Loucy (cell line): ENCODE data around the gene CBLN3.
A peak's percentile ranks its signal among the peaks of the same experiment; 100 is the strongest.
"Not testable (repeated sequence)": the region's sequence is repeated elsewhere in the genome, so short reads cannot be mapped to it uniquely, and the experiment has no call there.

Experiments
- H2AFZ ChIP-seq: fragments of 200-600 bp; sonication (generic); 2 replicates; pipeline ENCODE4 v1.6.0; 2016; ENCODE audit warnings: antibody characterized with exemption, mild to moderate bottlenecking, low read length, moderate library complexity
- H3F3A ChIP-seq: fragments of 200-600 bp; 2 replicates; pipeline ENCODE4 v1.6.0; 2016; ENCODE audit warnings: antibody characterized with exemption, low read depth, mild to moderate bottlenecking
- H3K27me3 ChIP-seq: fragments of 200-600 bp; sonication (generic); 2 replicates; pipeline ENCODE4 v1.6.1; 2014; ENCODE audit warnings: low read length, mild to moderate bottlenecking; ENCODE audit not compliant: insufficient read depth, poor library complexity, severe bottlenecking
- H3K36me3 ChIP-seq: fragments of 200-600 bp; sonication (generic); 2 replicates; pipeline ENCODE4 v1.6.1; 2016; ENCODE audit warnings: low read length; ENCODE audit not compliant: insufficient read depth
- H3K4me1 ChIP-seq: fragments of 200-600 bp; sonication (generic); 2 replicates; pipeline ENCODE4 v1.5.1; 2014; ENCODE audit warnings: low read length, mild to moderate bottlenecking; ENCODE audit not compliant: insufficient read depth, poor library complexity, severe bottlenecking
- H3K4me2 ChIP-seq: fragments of 200-600 bp; sonication (generic); 2 replicates; pipeline ENCODE4 v1.6.0; 2014; ENCODE audit warnings: antibody characterized with exemption, low read length, low read depth, mild to moderate bottlenecking; ENCODE audit not compliant: poor library complexity, severe bottlenecking
- H3K4me3 ChIP-seq: fragments of 200-600 bp; sonication (generic); 2 replicates; pipeline ENCODE4 v1.5.1; 2014; ENCODE audit warnings: low read length, mild to moderate bottlenecking, mixed read lengths; ENCODE audit not compliant: poor library complexity, severe bottlenecking
- H3K79me2 ChIP-seq: fragments of 200-600 bp; sonication (generic); 2 replicates; pipeline ENCODE4 v1.6.1; 2014; ENCODE audit warnings: low read length; ENCODE audit not compliant: insufficient read depth
- H3K9ac ChIP-seq: fragments of 200-600 bp; sonication (generic); 2 replicates; pipeline ENCODE4 v1.6.0; 2014; ENCODE audit warnings: mild to moderate bottlenecking, low read depth, low read length, moderate library complexity; ENCODE audit not compliant: poor library complexity, severe bottlenecking
- H3K9me2 ChIP-seq: fragments of 200-600 bp; sonication (generic); replicated peaks from 2 replicates; pipeline ENCODE4 v1.6.1; 2016; ENCODE audit warnings: low read depth, low read length, mixed read lengths
- H3K9me3 ChIP-seq: fragments of 200-600 bp; sonication (generic); 2 replicates; pipeline ENCODE4 v1.6.1; 2014; ENCODE audit warnings: mild to moderate bottlenecking, antibody characterized with exemption, low read length, low read depth; ENCODE audit not compliant: insufficient read depth
- H4K20me1 ChIP-seq: fragments of 200-600 bp; sonication (generic); 2 replicates; pipeline ENCODE4 v1.6.0; 2014; ENCODE audit warnings: antibody characterized with exemption, low read length, mild to moderate bottlenecking; ENCODE audit not compliant: insufficient read depth, poor library complexity, severe bottlenecking
- EZH2phosphoT487 ChIP-seq: fragments of 200-600 bp; IDR thresholded peaks from 2 replicates; pipeline ENCODE4 v1.6.1; 2018; ENCODE audit warnings: antibody characterized with exemption, mild to moderate bottlenecking, moderate library complexity, borderline replicate concordance
- TF ChIP-seq, protein P1 (sequence below): fragments of 200-600 bp; sonication (generic); conservative IDR thresholded peaks from 2 replicates; pipeline ENCODE4 v1.5.1; 2014; ENCODE audit warnings: mild to moderate bottlenecking, antibody characterized with exemption, low read length

CBLN3 gene

DNA sequence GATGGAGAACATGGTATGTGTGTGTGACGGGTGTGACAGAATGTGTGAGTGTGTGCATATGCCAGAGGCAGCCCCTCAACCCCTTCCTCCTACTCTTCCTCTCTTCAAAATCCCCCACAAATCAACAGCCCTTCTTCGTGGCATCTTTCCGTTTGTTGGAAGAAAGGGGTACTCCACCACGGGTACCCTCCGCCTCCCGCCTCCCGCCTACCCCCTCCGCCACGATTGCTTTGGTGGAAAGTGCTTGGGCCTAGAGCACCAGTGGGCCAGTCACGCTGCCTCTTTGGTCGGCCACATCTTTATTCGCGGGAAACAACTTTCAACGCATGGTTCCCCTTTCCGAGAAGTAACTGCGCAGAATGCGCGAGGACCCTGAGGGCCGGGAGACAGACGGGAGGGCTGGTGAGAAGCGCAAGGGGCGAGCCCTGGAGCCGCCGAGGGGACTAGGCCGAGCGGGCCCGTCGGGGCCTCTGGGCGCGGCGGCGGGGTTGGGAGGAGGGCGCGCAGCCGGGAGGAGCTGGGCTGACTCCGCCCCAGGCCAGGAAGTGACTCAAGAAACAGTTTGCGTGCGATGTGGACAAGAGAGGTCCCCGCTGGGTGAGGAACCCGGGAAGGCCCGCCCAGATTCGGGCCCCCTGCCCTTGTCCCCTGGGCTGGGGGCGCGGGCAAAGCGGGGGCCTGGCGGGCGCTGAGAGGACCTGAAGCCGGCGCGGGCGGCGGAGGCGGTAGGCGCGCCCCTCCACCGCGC lies at the start of gene CBLN3, which contains the start of gene KHNYN:
Gene CBLN3, minus strand, starts transcription at position 274 of the 748 bp plus-strand sequence. CDS start 614 bp downstream, outside the sequence.
Gene KHNYN, plus strand, starts transcription at position 560 of the 748 bp plus-strand sequence. CDS start 777 bp downstream, outside the sequence.
- H3K4me3 ChIP-seq = peak within 1 kb of the TSS; percentile 92
- TF ChIP-seq, protein P1, sequence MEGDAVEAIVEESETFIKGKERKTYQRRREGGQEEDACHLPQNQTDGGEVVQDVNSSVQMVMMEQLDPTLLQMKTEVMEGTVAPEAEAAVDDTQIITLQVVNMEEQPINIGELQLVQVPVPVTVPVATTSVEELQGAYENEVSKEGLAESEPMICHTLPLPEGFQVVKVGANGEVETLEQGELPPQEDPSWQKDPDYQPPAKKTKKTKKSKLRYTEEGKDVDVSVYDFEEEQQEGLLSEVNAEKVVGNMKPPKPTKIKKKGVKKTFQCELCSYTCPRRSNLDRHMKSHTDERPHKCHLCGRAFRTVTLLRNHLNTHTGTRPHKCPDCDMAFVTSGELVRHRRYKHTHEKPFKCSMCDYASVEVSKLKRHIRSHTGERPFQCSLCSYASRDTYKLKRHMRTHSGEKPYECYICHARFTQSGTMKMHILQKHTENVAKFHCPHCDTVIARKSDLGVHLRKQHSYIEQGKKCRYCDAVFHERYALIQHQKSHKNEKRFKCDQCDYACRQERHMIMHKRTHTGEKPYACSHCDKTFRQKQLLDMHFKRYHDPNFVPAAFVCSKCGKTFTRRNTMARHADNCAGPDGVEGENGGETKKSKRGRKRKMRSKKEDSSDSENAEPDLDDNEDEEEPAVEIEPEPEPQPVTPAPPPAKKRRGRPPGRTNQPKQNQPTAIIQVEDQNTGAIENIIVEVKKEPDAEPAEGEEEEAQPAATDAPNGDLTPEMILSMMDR = no peak
- no peak for TF ChIP-seq EZH2phosphoT487
- peaks cover 6% of the 10 kb centered on the region; the same call in 1 of the 2 replicates for H3K36me3 ChIP-seq
- H3K4me1 ChIP-seq = peaks cover 48% of the 10 kb centered on the region
- peaks cover 27% of the 10 kb centered on the region for H4K20me1 ChIP-seq
- peak within 1 kb of the TSS; percentile 85 for H2AFZ ChIP-seq
- H3K9ac ChIP-seq = peak within 1 kb of the TSS; percentile 92
- H3K4me2 ChIP-seq = peak within 1 kb of the TSS; percentile 98
- H3F3A ChIP-seq = no peaks in the 10 kb centered on the region
- no peaks in the 10 kb centered on the region for H3K9me3 ChIP-seq
- H3K27me3 ChIP-seq = no peaks in the 10 kb centered on the region
- peaks cover 33% of the 10 kb centered on the region for H3K79me2 ChIP-seq
- no peaks in the 10 kb centered on the region for H3K9me2 ChIP-seq

DNA sequence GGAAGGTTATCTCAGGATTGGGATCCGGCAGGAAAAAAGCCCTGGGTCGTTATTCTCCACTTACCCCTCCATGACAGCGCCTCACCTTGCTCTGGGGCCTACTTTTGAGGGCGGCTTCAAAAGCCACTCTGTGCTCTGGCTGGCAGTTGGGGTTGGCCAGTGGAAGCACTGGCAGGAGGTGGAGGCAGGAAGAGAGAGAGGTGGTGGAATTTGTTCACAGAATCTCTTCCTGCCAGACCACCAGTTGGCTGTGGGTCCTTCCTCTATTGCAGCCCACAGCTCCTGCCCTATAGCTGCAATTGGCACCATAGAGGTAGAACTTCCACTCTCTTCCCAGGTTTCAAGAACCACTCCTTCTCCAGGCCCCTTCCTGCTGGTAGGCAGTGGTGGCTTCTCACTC lies 45.8 kb upstream of the CBLN3 start:
- Histone ChIP-seq H3K27me3 (no peaks in the 10 kb centered on the region), H3K36me3 (no peaks in the 10 kb centered on the region), H3K9ac (peak overlapping the region; percentile 55), H3K9me3 (no peaks in the 10 kb centered on the region), H3K4me2 (peak overlapping the region; percentile 44), H4K20me1 (no peaks in the 10 kb centered on the region), H3F3A (no peaks in the 10 kb centered on the region), H3K4me3 (peak overlapping the region; percentile 16), H3K79me2 (no peaks in the 10 kb centered on the region), H3K9me2 (no peaks in the 10 kb centered on the region), H3K4me1 (peaks cover 28% of the 10 kb centered on the region), H2AFZ (no peak overlapping the region)
- TF ChIP-seq EZH2phosphoT487 = no peak
- TF ChIP-seq, protein P1 = no peak

DNA sequence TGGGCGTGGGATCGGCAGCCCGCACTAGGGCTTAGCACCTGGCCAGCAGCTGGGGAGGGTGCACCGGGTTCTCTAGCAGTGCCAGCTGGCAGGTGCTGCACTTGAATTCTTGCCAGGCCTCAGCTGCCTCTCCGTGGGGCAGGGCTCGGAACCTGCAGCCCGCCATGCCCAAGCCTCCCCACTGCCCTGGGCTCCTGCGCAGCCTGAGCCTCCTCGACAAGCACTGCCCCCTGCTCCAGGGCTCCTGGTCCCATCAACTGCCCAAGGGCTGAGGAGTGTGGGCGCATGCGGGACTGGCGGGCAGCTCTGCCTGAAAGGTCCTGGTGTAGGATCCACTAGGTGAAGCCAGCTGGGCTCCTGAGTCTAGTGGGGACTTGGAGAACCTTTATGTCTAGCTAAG lies 43.7 kb upstream of the CBLN3 start:
- no peak for TF ChIP-seq EZH2phosphoT487
- TF ChIP-seq, protein P1 = no peak

DNA sequence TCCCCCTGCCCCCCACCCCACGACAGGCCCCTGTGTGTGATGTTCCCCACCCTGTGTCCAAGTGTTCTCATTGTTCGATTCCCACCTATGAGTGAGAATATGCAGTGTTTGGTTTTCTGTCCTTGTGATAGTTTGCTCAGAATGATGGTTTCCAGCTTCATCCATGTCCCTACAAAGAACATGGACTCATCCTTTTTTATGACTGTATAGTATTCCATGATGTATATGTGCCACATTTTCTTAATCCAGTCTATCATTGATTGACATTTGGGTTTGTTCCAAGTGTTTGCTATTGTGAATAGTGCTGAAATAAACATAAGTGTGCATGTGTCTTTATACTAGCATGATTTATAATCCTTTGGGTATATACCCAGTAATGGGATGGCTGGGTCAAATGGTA lies 41.0 kb upstream of the CBLN3 start:
- not testable (repeated sequence) for H3K9ac ChIP-seq, H4K20me1 ChIP-seq, H3K4me3 ChIP-seq, H3K27me3 ChIP-seq, H3K36me3 ChIP-seq, H2AFZ ChIP-seq, H3K9me2 ChIP-seq, H3K79me2 ChIP-seq, H3K4me2 ChIP-seq, H3F3A ChIP-seq, H3K9me3 ChIP-seq
- peaks cover 20% of the 10 kb centered on the region for H3K4me1 ChIP-seq

More for the DNA sequence above, 43.7 kb upstream of the CBLN3 start:
- Histone ChIP-seq H3K9me2 (no peaks in the 10 kb centered on the region), H3F3A (no peaks in the 10 kb centered on the region), H3K4me3 (no peak overlapping the region), H3K9me3 (no peaks in the 10 kb centered on the region), H3K79me2 (no peaks in the 10 kb centered on the region), H3K36me3 (no peaks in the 10 kb centered on the region), H3K4me2 (no peak overlapping the region), H2AFZ (no peak overlapping the region), H4K20me1 (no peaks in the 10 kb centered on the region), H3K4me1 (peaks cover 28% of the 10 kb centered on the region), H3K9ac (no peak overlapping the region), H3K27me3 (no peaks in the 10 kb centered on the region)
